HG03025 (cell line): ENCODE measurements around the gene ZFHX3.

ENCODE experiments used
- ATAC-seq: cut with Tn5 transposase; IDR thresholded peaks from one replicate; pipeline ENCODE4 v1.9.1; 2021; ENCODE audit warnings: mild to moderate bottlenecking, moderate library complexity; ENCODE audit not compliant: unreplicated experiment, low FRiP score

The ZFHX3 gene

DNA sequence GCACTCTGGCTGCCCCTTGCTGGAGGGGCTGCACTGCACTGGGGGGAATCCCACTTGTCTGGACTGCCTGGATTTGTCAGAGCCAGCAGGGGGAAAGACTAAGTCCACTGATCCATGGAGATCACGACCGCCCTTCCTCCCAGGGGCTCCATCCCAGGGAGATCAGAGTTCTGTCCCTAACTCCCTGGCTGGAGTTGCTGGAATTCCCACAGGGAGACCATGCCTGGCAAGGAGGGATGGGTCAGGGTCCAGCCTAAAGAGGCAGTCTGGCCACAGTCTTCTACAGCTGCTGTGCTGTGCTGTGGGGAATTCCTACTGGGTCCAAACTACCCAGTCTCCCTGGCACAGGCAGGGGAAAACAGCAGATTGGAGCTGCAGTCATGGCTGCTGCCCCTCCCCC is 311.9 kb downstream of the ZFHX3 start:
- no peak for ATAC-seq
